Measurements from ENCODE around the gene HOXB4.

- TF ChIP-seq CTCF (conservative IDR thresholded peaks at IDR 0.05; ENCODE audit: low read depth, low read length) = no peak
- TF ChIP-seq POLR2A (IDR thresholded peaks at IDR 0.05; ENCODE audit: low read depth, low read length) = no peak
- no peak for TF ChIP-seq RFX5 (IDR thresholded peaks at IDR 0.05; ENCODE audit: low read depth, low read length)
- TF ChIP-seq RAD21 (IDR thresholded peaks at IDR 0.05; ENCODE audit: low read length) = no peak
Measured at GRCh38 chr17:48579760-48580554, 1.8 kb upstream of the HOXB4 start.
